Mononuclear cell (primary cell): ENCODE data around the gene EHD4. TPM values are rescaled to one million over a fixed set of nuclear protein-coding genes. Genes with fewer than 3 reads are reported as not detected.

Source experiments
- H3K27me3 ChIP-seq: 2 replicates; pipeline ENCODE4 v1.6.0; 2011; ENCODE audit warnings: low read length, control low read depth; ENCODE audit not compliant: insufficient read depth
- H3K4me1 ChIP-seq: 2 replicates; pipeline ENCODE4 v1.5.1; 2011; ENCODE audit warnings: mild to moderate bottlenecking, low read length, control low read depth; ENCODE audit not compliant: insufficient read depth
- H3K4me3 ChIP-seq: 2 replicates; pipeline ENCODE4 v1.5.1; 2011; ENCODE audit warnings: mild to moderate bottlenecking, low read length, moderate library complexity
- H3K9me3 ChIP-seq: 2 replicates; pipeline ENCODE4 v1.5.1; 2011; ENCODE audit warnings: low read depth, mild to moderate bottlenecking, control low read depth, low read length
- total RNA-seq: library from RNA; depleted of rRNA; stranded (reverse); fragments of >200 nt; gene quantifications from one replicate; pipeline ENCODE4 v1.2.3, GENCODE V29; 2012

EHD4 gene
- total RNA-seq, 1 donor: 35.3 TPM

GRCh38 chr15:41932101-41932500 lies 40.3 kb downstream of the EHD4 start:
- H3K4me1 ChIP-seq: peaks cover 76% of the 10 kb centered on the region
- H3K9me3 ChIP-seq: no peaks in the 10 kb centered on the region
- no peaks in the 10 kb centered on the region for H3K27me3 ChIP-seq
- no peak overlapping the region for H3K4me3 ChIP-seq

- Histone ChIP-seq H3K4me1 (peaks cover 77% of the 10 kb centered on the region), H3K27me3 (no peaks in the 10 kb centered on the region), H3K9me3 (no peaks in the 10 kb centered on the region), H3K4me3 (no peak overlapping the region)
These were observed 41.5 kb downstream of the EHD4 start for GRCh38 chr15:41930867-41931222.

- H3K27me3 ChIP-seq: no peaks in the 10 kb centered on the region
- H3K4me1 ChIP-seq: peaks cover 76% of the 10 kb centered on the region
- no peaks in the 10 kb centered on the region for H3K9me3 ChIP-seq
- no peak overlapping the region for H3K4me3 ChIP-seq
These were observed 42.0 kb downstream of the EHD4 start for GRCh38 chr15:41930221-41930866.

GRCh38 chr15:41928637-41929620 lies 43.4 kb downstream of the EHD4 start:
- no peaks in the 10 kb centered on the region for H3K27me3 ChIP-seq
- no peaks in the 10 kb centered on the region for H3K9me3 ChIP-seq
- H3K4me3 ChIP-seq: no peak overlapping the region
- peaks cover 62% of the 10 kb centered on the region for H3K4me1 ChIP-seq

- Histone ChIP-seq H3K4me3 (no peak overlapping the region), H3K9me3 (no peaks in the 10 kb centered on the region), H3K4me1 (peaks cover 59% of the 10 kb centered on the region), H3K27me3 (no peaks in the 10 kb centered on the region)
These were observed 44.3 kb downstream of the EHD4 start for GRCh38 chr15:41928100-41928499.

GRCh38 chr15:41927536-41927935 lies 44.8 kb downstream of the EHD4 start:
- H3K27me3 ChIP-seq: no peaks in the 10 kb centered on the region
- H3K4me3 ChIP-seq: no peak overlapping the region
- peaks cover 59% of the 10 kb centered on the region for H3K4me1 ChIP-seq
- no peaks in the 10 kb centered on the region for H3K9me3 ChIP-seq

GRCh38 chr15:41926185-41927056 lies 45.9 kb downstream of the EHD4 start:
- Histone ChIP-seq H3K27me3 (no peaks in the 10 kb centered on the region), H3K9me3 (no peaks in the 10 kb centered on the region), H3K4me3 (no peak overlapping the region), H3K4me1 (peaks cover 59% of the 10 kb centered on the region)

GRCh38 chr15:41925086-41925608 lies 47.2 kb downstream of the EHD4 start:
- no peak overlapping the region for H3K4me3 ChIP-seq
- H3K4me1 ChIP-seq: peaks cover 47% of the 10 kb centered on the region
- H3K27me3 ChIP-seq: no peaks in the 10 kb centered on the region
- no peaks in the 10 kb centered on the region for H3K9me3 ChIP-seq

GRCh38 chr15:41923401-41923997 lies 48.9 kb downstream of the EHD4 start:
- H3K4me3 ChIP-seq: no peak overlapping the region
- no peaks in the 10 kb centered on the region for H3K27me3 ChIP-seq
- no peaks in the 10 kb centered on the region for H3K9me3 ChIP-seq
- peaks cover 31% of the 10 kb centered on the region for H3K4me1 ChIP-seq

GRCh38 chr15:41922353-41922752 lies 50.0 kb downstream of the EHD4 start:
- no peaks in the 10 kb centered on the region for H3K27me3 ChIP-seq
- no peak overlapping the region for H3K4me3 ChIP-seq
- no peaks in the 10 kb centered on the region for H3K9me3 ChIP-seq

GRCh38 chr15:41921639-41922038 lies 50.7 kb downstream of the EHD4 start:
- peaks cover 27% of the 10 kb centered on the region for H3K4me1 ChIP-seq
- no peaks in the 10 kb centered on the region for H3K9me3 ChIP-seq
- no peak overlapping the region for H3K4me3 ChIP-seq
- no peaks in the 10 kb centered on the region for H3K27me3 ChIP-seq

More at GRCh38 chr15:41922353-41922752, 50.0 kb downstream of the EHD4 start:
- H3K4me1 ChIP-seq: peaks cover 28% of the 10 kb centered on the region

GRCh38 chr15:41921167-41921566 lies 51.2 kb downstream of the EHD4 start:
- Histone ChIP-seq H3K27me3 (no peaks in the 10 kb centered on the region), H3K4me1 (peaks cover 27% of the 10 kb centered on the region), H3K4me3 (no peak overlapping the region), H3K9me3 (no peaks in the 10 kb centered on the region)

GRCh38 chr15:41919954-41920538 lies 52.3 kb downstream of the EHD4 start:
- Histone ChIP-seq H3K9me3 (no peaks in the 10 kb centered on the region), H3K4me3 (no peak overlapping the region), H3K4me1 (peaks cover 31% of the 10 kb centered on the region), H3K27me3 (no peaks in the 10 kb centered on the region)

- H3K4me3 ChIP-seq: no peak overlapping the region
- H3K4me1 ChIP-seq: peaks cover 38% of the 10 kb centered on the region
- no peaks in the 10 kb centered on the region for H3K9me3 ChIP-seq
- no peaks in the 10 kb centered on the region for H3K27me3 ChIP-seq
These were observed 53.0 kb downstream of the EHD4 start for GRCh38 chr15:41919201-41919820.
